Duodenal mucosa (tissue), 2 donors: ENCODE measurements around the gene PAPSS2.
"Not testable (repeated sequence)": the region's sequence is repeated elsewhere in the genome, so short reads cannot be mapped to it uniquely, and the experiment has no call there.

Experiments
- H3K27ac ChIP-seq: one replicate; pipeline ENCODE4 v1.7.0; 2013; ENCODE audit warnings: low read depth, low read length
- H3K27me3 ChIP-seq, 2 donors: one replicate each; pipeline ENCODE4 v1.7.0; 2013; ENCODE audit warnings: low read length in 2 of 2, control low read depth in 1 of 2; ENCODE audit not compliant: insufficient read depth in 2 of 2, control insufficient read depth in 1 of 2
- H3K36me3 ChIP-seq, 2 donors: one replicate each; pipeline ENCODE4 v1.7.0; 2013; ENCODE audit warnings: low read length in 2 of 2, control low read depth in 1 of 2; ENCODE audit not compliant: insufficient read depth in 2 of 2, control insufficient read depth in 1 of 2
- H3K4me1 ChIP-seq, 2 donors: one replicate each; pipeline ENCODE4 v1.7.0; 2013; ENCODE audit warnings: low read length in 2 of 2, control low read depth in 1 of 2; ENCODE audit not compliant: insufficient read depth in 2 of 2, control insufficient read depth in 1 of 2
- H3K4me3 ChIP-seq, 2 donors: one replicate each; pipeline ENCODE4 v1.7.0; 2013; ENCODE audit warnings: low read length in 2 of 2, low read depth in 1 of 2
- H3K9ac ChIP-seq, 2 donors: one replicate each; pipeline ENCODE4 v1.7.0; 2013; ENCODE audit warnings: low read length in 2 of 2, low read depth in 1 of 2
- H3K9me3 ChIP-seq, 2 donors: one replicate each; pipeline ENCODE4 v1.7.0; 2013; ENCODE audit warnings: low read length in 2 of 2, control low read depth in 1 of 2; ENCODE audit not compliant: control insufficient read depth in 1 of 2

Gene PAPSS2

GRCh38 chr10:87720665-87721064 is 61.0 kb downstream of the PAPSS2 start:
- H3K4me3 ChIP-seq: no peak overlapping the region
- H3K9ac ChIP-seq: no peak overlapping the region
- H3K36me3 ChIP-seq: peaks cover 7% of the 10 kb centered on the region in 2 donors
- no peaks in the 10 kb centered on the region for H3K9me3 ChIP-seq
- no peak overlapping the region for H3K27ac ChIP-seq
- H3K27me3 ChIP-seq: no peaks in the 10 kb centered on the region
- H3K4me1 ChIP-seq: peaks cover 7 to 15% of the 10 kb centered on the region in 2 donors

DNA sequence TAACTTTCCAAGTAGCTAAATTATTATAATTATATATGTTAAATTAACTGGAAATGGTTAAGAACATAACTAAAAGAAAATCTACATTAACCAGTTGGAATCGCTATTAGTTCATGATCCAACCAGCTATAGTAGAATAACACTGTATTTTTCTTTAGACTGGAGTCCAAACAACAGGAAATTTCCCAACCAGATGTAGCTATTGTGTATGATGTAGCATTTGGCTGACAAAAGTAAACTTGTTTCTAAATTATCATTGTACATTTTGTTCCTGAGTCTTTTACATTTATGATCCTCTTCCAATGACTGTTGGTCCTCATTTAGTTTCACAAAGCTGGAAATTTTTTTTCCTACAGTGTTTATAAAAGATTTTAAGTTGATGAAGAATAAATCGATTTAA is 62.1 kb downstream of the PAPSS2 start:
- peaks cover 0 to 3% of the 10 kb centered on the region in 2 donors for H3K36me3 ChIP-seq
- no peaks in the 10 kb centered on the region for H3K9me3 ChIP-seq
- no peaks in the 10 kb centered on the region for H3K27me3 ChIP-seq
- peaks cover 4 to 15% of the 10 kb centered on the region in 2 donors for H3K4me1 ChIP-seq
- H3K4me3 ChIP-seq: no peak overlapping the region
- no peak overlapping the region for H3K27ac ChIP-seq
- H3K9ac ChIP-seq: no peak overlapping the region

GRCh38 chr10:87722716-87723115 is 63.0 kb downstream of the PAPSS2 start:
- H3K4me3 ChIP-seq: no peak overlapping the region
- no peaks in the 10 kb centered on the region for H3K27me3 ChIP-seq
- H3K4me1 ChIP-seq: peaks cover 4 to 15% of the 10 kb centered on the region in 2 donors
- H3K9me3 ChIP-seq: no peaks in the 10 kb centered on the region
- H3K27ac ChIP-seq: no peak overlapping the region
- no peak overlapping the region for H3K9ac ChIP-seq
- peaks cover 0 to 3% of the 10 kb centered on the region in 2 donors for H3K36me3 ChIP-seq

- Histone ChIP-seq H3K4me3 (no peak overlapping the region), H3K9me3 (no peaks in the 10 kb centered on the region), H3K27ac (no peak overlapping the region), H3K4me1 (peaks cover 4 to 15% of the 10 kb centered on the region in 2 donors), H3K27me3 (no peaks in the 10 kb centered on the region), H3K9ac (no peak overlapping the region), H3K36me3 (peaks cover 0 to 3% of the 10 kb centered on the region in 2 donors)
Observed at GRCh38 chr10:87723500-87723899, 63.8 kb downstream of the PAPSS2 start.

GRCh38 chr10:87724789-87725188 is 65.1 kb downstream of the PAPSS2 start:
- Histone ChIP-seq H3K27ac (no peak overlapping the region), H3K9me3 (no peaks in the 10 kb centered on the region), H3K4me3 (no peak overlapping the region), H3K27me3 (no peaks in the 10 kb centered on the region), H3K4me1 (peaks cover 4 to 15% of the 10 kb centered on the region in 2 donors), H3K9ac (no peak overlapping the region), H3K36me3 (no peaks in the 10 kb centered on the region)

DNA sequence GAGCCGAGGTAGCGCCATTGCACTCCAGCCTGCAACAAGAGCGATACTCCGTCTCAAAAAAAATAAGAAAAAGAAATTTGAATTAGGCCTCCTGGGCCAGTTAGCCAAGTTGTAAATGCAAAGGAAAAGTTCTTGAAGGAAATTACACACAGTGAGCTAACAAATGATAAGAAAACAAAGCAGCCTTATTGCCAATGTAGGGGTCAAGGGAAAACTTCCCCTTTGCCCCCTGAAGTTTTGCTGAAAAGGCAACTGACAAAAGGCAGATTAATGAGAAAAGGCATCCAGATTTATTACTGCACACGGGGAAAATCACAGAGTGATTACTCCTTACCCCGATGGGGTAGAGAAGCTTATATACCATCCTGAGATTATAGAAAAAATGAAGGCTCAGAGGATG is 70.3 kb downstream of the PAPSS2 start:
- Histone ChIP-seq H3K9ac (no peak overlapping the region), H3K4me3 (no peak overlapping the region), H3K36me3 (no peaks in the 10 kb centered on the region), H3K4me1 (peaks cover 2 to 4% of the 10 kb centered on the region in 2 donors), H3K9me3 (no peaks in the 10 kb centered on the region), H3K27ac (no peak overlapping the region), H3K27me3 (no peaks in the 10 kb centered on the region)

GRCh38 chr10:87733081-87733480 is 73.4 kb downstream of the PAPSS2 start:
- H3K4me3 ChIP-seq: no peak overlapping the region
- no peaks in the 10 kb centered on the region for H3K27me3 ChIP-seq
- peaks cover 4 to 6% of the 10 kb centered on the region in 2 donors for H3K4me1 ChIP-seq
- H3K9me3 ChIP-seq: no peaks in the 10 kb centered on the region
- H3K36me3 ChIP-seq: no peaks in the 10 kb centered on the region
- H3K9ac ChIP-seq: no peak overlapping the region
- H3K27ac ChIP-seq: no peak overlapping the region

GRCh38 chr10:87734987-87735827 is 75.5 kb downstream of the PAPSS2 start:
- Histone ChIP-seq H3K4me3 (no peak overlapping the region), H3K4me1 (peaks cover 4 to 6% of the 10 kb centered on the region in 2 donors), H3K9ac (no peak overlapping the region), H3K9me3 (no peaks in the 10 kb centered on the region), H3K27me3 (no peaks in the 10 kb centered on the region), H3K27ac (no peak overlapping the region), H3K36me3 (no peaks in the 10 kb centered on the region)

- H3K4me3 ChIP-seq, H3K4me1 ChIP-seq, H3K9ac ChIP-seq, H3K9me3 ChIP-seq, H3K27me3 ChIP-seq, H3K27ac ChIP-seq, H3K36me3 ChIP-seq: not testable (repeated sequence)
Observed at GRCh38 chr10:87738253-87738652, 78.6 kb downstream of the PAPSS2 start.

DNA sequence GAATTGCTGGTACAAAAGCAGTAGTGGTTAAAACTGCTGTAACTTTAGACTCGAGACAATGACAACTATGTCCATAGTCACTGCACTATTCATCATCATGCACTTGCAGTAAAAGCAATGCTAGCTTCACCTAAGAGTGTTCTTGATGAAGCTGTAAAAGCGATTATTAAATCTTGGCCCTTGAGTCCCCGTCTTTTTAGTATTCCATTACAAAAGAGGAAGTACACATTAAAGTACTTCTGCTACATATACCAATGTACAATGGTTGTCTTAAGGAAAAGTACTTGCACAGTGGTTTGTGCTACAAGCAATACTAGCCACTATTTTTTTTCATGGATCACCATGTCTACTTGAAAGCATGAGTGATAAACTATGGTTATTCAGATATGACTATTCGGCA is 80.0 kb downstream of the PAPSS2 start:
- Histone ChIP-seq H3K9me3 (no peaks in the 10 kb centered on the region), H3K9ac (no peak overlapping the region), H3K4me1 (peaks cover 4% of the 10 kb centered on the region in 2 donors), H3K27me3 (no peaks in the 10 kb centered on the region), H3K27ac (no peak overlapping the region), H3K4me3 (no peak overlapping the region), H3K36me3 (peaks cover 0 to 5% of the 10 kb centered on the region in 2 donors)
